ENCODE data around the gene LCN10.
"Not testable (repeated sequence)": the region's sequence is repeated elsewhere in the genome, so short reads cannot be mapped to it uniquely, and the experiment has no call there.

The LCN10 gene

DNA sequence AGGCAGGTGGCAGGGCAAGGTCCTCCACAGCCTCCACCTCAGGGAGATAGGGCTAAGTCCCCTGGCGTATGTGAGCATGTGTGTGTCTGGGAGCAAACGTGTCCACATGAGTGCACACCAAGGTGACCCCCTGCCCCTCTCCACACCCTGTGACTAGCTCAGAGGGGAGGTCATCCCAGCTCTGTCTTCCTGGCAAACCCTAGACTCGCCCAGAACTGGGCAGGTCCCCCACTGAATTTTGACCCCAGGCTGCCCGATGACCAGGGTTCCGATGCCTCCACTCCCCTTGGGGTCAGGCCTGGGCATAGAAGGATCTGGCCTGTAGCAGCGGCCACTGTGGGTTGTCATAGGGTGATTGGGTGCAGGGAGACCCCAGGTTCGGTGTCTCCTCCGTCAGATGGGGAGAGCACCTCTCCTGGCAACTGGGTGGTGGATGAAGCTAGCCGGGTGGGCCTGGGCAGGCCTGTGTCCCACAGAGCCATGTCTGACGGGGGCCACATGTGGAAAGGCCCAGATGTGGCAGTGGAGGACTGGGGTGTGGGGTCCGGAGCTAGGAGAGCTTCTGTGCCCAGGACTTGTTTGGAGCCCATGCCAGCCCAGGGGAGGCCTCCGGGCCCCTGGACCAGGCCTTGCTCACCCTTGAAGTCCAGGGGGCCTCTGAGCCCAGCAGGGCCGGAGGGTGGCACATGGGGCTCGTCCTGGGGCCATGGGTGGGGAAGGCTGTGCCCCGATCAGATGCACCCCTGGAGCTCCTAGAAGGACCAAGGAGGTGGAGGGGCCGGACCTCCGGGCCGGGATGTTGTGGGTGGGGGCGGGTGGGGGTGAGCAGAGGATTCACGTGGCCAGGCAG lies 24.2 kb downstream of the LCN10 start:
- DNase-seq, result no peak

GRCh38 chr9:136717399-136717798 lies 25.3 kb downstream of the LCN10 start:
- no peak for DNase-seq

DNA sequence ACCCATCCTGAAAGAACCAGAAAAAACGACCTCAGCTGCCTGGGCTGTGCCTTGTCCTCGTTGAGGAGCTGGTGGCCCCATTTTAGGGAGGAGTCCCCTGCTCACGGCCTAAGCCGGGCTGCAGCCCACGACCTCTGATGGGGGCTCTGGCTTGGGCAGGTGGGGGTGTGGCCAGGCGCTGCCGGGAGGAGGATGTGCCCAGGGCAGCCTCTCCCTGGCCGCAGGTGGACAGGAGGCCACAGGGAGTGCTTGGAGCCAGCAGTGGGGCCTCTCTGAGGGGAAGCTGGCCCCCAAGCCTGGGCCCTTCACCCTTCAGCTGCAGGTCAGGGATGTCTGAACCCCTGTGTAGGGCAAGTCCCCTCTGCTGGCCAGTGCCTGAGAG lies 27.9 kb downstream of the LCN10 start:
- DNase-seq, result no peak

DNA sequence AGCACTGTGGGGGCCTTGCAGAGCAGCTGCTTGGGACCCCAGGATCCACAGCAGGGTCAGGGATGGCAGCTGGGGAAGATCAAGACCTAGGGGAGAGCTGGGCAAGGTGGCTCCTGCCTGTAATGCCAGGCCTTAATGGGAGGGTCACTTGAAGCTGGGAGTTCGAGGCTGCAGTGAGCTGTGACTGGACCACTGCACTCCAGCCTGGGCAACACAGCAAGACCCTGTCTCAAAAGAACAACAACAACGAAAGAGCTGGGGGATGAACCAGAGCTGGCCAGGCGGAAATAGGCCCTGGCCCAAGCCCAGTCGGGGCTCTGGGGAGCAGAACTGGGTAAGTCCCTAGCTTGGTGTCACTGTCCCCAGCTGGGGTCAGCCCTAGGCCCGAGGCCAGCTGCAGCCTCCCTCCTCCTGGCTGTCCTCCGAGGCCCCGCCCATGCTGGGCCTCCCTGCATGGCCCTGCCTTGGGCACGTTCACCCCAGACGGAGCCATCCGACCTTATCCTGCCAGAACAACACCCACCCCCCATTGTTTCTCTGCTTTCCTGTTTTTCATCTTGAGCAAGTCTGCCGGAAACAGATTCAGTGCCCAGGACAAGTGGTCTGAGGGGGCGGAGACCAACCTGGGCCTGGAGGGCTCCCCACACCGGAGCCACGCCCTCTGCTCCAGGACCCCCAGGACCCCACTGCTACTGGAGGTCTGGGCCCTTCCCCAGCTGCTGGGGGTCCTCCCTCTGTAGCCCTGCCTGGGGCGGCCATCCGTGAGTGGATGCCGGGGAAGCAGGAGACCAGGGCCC lies 28.4 kb downstream of the LCN10 start:
- no peak for DNase-seq

GRCh38 chr9:136713550-136713949 lies 29.2 kb downstream of the LCN10 start:
- no peak for DNase-seq

- DNase-seq, result no peak
These were observed 29.8 kb downstream of the LCN10 start for GRCh38 chr9:136712690-136713544.

- DNase-seq, result no peak
These were observed 30.7 kb downstream of the LCN10 start, which contains the start of gene DIPK1B for GRCh38 chr9:136711751-136712689. Gene DIPK1B (plus strand): TSS chr9:136712572. CDS start chr9:136712666, 94 bp downstream.

DNA sequence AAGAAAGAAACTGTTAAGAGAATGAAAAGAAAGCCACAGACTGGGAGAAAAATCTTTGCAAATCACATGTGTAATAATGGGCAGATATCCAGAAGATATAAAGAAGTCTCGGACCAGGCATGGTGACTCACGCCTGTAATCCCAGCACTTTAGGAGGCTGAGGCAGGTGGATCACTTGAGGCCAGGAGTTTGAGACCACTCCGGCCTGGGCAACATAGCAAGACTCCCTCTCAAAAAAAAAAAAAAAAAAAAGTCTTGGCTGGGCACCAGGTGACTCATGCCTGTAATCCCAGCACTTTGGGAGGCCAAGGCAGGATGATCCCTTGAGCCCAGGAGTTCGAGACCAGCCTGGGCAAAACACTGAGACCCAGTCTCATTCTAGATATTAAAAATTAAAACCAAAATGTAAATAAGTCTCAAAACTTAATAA lies 31.5 kb downstream of the LCN10 start:
- not testable (repeated sequence) for DNase-seq

GRCh38 chr9:136710543-136710942 lies 32.2 kb downstream of the LCN10 start:
- no peak for DNase-seq

- DNase-seq, result no peak
These were observed 33.2 kb downstream of the LCN10 start for GRCh38 chr9:136709454-136710109.

- no peak for DNase-seq
These were observed 34.8 kb downstream of the LCN10 start for GRCh38 chr9:136707849-136708517.

GRCh38 chr9:136707011-136707410 lies 35.7 kb downstream of the LCN10 start:
- no peak for DNase-seq

DNA sequence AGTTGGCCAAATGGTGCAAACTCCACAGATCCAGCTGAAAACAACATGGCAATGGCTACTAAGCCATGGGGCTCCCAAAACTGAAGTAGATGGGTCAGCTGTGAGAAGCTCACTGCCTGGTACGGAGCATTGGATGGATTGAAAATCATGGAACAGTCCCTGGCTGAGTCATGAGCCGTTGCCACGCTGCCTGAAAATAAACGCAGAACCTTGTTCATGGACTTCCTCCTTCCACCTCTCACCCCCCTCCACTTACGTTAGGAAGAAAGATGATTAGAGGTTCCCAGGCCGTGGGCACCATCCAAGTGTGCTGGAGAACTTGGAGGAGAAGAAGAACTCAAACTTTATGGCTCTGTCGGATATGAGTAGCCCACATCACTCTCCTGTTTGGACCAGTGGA lies 37.2 kb downstream of the LCN10 start:
- no peak for DNase-seq

- not testable (repeated sequence) for DNase-seq
These were observed 38.0 kb downstream of the LCN10 start for GRCh38 chr9:136704741-136705140.

DNA sequence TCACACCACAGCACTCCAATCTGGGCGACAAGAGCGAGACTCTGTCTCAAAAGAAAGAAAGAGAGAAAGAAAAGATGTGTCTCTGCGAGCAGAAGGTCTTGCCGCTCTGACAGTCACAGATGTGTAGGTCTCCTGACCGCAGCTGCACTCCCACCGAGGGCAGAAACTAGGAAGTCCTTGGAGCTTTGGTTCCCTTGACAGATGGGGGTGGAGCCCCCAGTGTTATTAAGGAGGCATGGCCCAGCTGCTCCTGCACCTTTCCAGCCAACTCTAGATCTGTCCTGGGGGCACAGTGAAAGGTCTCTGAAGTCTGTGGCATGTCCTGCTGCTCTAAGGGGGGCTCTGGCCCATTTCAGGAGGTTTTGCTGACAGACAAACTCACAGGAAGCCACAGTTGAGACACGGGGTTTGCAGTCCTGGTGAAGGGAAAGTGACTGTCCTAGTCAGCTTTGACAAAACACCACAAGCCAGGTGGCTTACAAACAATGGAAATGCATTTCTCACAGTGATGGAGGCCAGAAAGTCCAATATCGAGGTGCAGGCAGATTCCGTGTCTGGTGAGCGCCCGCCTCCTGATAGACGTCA lies 39.4 kb downstream of the LCN10 start:
- DNase-seq, result no peak

- DNase-seq, result no peak
These were observed 41.1 kb downstream of the LCN10 start for GRCh38 chr9:136701668-136702053.

GRCh38 chr9:136700959-136701667 lies 41.6 kb downstream of the LCN10 start:
- DNase-seq, result peak; percentile 55

DNA sequence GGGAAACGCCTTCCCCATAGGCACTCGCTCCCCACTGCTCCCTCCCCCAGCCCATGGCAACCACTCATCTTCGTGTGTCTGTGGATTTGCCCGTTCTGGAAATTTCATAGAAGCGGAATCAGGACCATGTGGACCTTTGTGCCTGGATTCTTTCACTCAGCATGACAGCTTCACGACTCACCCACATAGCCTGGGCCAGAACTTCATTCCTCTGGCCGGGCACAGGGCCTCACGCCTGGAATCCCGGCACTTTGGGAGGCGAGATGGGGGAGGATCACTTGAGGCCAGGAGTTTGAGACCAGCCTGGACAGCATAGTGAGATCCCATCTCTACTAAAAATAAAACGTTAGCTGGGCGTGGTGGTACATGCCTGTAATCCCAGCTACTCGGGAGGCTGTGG lies 42.4 kb downstream of the LCN10 start:
- DNase-seq, result no peak

- no peak for DNase-seq
These were observed 44.0 kb downstream of the LCN10 start for GRCh38 chr9:136698635-136699246.

Measured in stimulated activated CD4-positive, alpha-beta T cell treated with anti-CD3 and anti-CD28 coated beads, Interleukin-12 subunit alpha, Interleukin-12 subunit beta, amount 100 ng/mL, for 4 hours (primary cell).